NCI-H2196 (cell line): ENCODE data around the gene GPR42.

Experiments used
- DNase-seq: peaks from one replicate; lab custom pipeline; 2025; ENCODE audit not compliant: unreplicated experiment; lab: John Stamatoyannopoulos, UW

GPR42 gene, protein sequence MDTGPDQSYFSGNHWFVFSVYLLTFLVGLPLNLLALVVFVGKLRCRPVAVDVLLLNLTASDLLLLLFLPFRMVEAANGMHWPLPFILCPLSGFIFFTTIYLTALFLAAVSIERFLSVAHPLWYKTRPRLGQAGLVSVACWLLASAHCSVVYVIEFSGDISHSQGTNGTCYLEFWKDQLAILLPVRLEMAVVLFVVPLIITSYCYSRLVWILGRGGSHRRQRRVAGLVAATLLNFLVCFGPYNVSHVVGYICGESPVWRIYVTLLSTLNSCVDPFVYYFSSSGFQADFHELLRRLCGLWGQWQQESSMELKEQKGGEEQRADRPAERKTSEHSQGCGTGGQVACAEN

DNA sequence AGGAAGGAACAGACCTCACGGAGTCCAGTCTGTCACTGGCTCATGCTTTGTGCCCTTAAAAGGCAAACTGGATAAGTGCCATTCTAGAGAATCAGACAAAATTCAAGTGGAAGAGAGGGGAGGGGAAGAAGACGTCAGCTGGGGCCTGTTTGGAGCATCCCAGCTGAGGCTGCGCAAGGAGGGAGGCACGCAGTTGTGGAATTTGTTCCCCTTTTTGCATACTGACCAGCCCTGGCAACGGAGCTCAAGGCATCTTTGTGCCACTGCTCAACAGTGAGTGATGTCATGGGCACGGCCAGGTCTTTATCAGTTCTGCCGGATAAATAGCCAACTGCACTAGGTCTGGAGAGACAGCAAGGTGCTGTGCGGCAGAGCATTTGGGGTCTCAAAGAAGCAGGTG is at the start of gene GPR42:
TSS of gene GPR42 (plus strand) at position 347 of the 400 bp plus-strand sequence. CDS start 292 bp downstream, outside the sequence.
- no peak for DNase-seq

DNA sequence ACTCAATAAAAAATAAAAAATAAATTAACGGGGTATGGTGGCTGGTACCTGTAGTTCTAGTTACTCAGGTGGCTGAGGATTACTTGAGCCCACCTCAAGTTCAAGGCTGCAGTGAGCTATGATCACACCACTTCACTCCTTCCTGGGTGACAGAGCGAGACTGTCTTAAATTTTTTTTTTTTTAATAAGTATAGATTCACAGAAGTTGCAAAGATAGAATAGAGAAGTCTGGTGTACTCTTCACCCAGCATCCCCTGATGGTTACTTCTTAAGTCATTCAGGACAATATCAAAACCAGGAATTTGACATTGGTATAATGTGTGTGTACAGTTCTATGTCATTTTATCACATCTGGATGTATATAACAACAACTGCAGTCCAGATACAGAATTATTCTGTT is 49.6 kb upstream of the GPR42 start:
- no peak for DNase-seq

DNA sequence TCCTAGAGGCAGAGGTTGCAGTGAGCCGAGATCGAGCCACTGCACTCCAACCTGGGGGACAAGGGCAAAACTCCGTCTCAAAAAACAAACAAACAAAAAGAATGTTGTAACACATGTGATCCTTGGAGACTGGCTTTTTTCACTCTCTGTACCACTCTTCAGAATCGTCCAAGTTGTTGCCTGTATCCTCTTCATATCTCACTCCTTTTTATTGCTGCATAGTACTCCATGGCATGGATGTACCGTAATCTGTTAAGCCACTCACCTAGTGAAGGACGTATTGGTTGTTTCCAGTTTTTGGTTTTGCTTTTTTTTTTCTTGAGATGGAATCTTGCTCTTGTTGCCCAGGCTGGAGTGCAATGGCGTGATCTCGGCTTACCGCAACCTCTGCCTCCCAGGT is 48.9 kb upstream of the GPR42 start:
- DNase-seq: no peak

DNA sequence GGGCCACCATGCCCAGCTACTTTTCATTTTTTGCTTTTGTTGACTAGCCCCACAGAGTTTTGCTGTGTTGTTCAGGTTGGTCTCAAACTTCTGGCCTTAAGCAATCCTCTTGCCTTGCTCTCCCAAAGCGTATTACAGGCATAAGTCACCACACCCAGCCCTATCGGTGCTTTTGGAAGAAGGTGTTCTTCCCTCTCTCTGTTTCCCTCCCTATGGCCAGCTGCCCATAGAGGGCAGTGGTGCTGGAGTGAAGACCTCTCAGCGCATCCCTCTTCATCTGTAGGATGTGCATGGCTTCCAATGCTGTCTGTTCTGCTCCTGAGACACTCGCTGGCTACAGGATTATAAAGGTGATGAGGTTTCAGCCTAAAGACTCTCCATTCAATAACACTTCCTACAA is 43.2 kb upstream of the GPR42 start:
- no peak for DNase-seq

DNA sequence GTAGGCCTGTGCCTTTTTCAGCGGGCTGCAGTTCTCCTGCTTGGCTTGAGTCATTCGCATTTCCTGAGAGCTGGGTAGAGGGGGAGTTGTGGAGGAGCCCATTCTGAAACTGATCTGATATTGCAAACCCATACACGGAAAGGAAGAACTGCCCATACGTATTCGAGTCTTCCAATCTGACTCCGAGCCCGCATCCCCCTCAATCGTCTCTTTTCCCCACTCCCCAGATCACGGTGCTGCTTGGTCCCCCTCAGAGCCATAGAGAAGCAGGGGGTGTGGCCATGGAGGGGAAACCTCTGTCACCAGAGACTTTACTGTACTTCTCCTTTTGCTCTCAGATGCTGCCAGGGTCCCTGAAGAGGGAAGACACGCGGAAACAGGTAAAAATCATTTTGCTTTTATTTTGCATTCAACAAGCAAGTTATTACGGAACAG is 42.0 kb upstream of the GPR42 start, which contains the start of gene CD22:
TSS of gene CD22 (plus strand) at position 337 of the 435 bp plus-strand sequence. CDS start 2,854 bp downstream, outside the sequence.
- no peak for DNase-seq

DNA sequence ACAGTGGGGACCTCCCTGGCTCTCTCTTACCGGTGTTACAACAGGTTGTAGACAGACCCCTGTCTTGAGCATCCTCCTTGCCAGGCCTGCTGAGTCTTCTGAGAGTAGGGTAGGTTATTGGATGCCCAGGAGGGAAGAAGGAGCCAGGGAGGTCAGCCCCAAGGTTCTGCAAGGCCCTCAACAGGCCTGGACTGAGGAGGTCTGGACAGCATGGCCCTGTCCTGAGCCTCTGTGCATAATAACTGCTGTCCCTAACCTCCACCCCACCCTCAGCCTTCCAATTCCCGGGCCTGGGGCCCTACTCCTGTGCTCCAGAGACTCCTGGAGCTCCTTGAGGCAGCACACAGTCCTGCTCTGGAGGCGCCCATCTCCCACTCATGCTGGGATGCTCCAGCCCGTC is 41.5 kb upstream of the GPR42 start:
- DNase-seq: no peak

DNA sequence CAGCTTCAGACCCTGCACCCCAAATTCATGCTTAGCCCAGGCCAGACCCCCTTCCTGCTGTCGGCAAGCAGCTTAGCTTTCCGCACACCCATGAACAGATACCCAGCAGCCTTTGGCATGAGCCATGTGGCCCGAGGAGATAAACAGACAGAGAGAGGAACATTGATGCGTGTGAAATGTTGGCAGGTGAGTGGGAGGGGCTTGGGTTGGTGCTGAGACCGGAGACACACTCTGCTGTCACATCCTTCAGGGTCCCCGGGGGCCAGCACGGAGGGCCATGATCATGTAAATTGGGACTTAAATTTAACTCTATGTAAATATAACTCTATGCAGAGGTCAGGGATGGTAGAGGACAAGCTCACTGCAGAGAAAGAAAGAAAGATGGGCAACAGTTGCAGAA is 40.4 kb upstream of the GPR42 start:
- no peak for DNase-seq

DNA sequence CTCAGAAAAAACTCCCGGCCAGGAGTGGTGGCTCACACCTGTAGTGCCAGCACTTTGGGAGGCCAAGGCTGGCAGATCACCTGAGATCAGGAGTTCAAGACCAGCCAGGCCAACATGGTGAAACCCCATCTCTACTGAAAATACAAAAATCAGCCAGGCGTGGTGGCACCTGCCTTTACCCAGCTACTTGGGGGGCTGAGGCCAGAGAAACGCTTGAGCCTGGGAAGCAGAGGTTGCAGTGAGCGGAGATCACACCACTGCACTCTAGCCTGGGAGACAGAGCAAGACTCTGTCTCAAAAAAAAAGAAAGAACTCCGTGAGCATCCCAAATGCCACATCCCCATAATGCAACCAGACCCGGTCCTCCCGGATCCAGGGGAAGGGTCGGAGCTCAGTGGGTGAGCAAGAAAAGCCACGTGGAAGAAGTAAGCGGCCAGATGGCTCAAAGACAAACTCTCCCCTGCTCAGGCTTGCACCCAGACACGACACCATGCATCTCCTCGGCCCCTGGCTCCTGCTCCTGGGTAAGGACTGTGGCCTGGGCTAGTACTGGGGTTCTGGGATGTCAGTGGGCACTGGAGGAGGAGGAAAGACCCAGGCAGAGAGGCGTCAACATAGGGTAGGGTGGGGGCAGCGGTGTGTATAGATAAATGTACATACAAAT is 39.2 kb upstream of the GPR42 start:
- no peak for DNase-seq

DNA sequence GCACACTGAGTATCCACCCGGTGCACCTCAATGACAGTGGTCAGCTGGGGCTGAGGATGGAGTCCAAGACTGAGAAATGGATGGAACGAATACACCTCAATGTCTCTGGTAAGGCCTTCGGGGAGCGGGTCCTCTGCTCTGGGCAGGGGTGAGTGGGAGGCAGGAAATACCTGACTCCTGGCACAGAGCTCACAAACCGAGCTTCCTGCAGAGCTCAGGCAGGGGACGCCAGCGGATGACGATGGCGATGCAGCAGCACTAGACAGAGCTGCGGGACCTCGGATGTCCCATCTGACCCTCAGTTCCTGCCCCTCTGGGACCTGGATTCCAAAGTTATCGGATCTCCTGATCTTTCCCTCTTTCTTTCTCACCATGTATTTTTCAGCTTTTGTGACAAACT is 38.1 kb upstream of the GPR42 start:
- DNase-seq: no peak

DNA sequence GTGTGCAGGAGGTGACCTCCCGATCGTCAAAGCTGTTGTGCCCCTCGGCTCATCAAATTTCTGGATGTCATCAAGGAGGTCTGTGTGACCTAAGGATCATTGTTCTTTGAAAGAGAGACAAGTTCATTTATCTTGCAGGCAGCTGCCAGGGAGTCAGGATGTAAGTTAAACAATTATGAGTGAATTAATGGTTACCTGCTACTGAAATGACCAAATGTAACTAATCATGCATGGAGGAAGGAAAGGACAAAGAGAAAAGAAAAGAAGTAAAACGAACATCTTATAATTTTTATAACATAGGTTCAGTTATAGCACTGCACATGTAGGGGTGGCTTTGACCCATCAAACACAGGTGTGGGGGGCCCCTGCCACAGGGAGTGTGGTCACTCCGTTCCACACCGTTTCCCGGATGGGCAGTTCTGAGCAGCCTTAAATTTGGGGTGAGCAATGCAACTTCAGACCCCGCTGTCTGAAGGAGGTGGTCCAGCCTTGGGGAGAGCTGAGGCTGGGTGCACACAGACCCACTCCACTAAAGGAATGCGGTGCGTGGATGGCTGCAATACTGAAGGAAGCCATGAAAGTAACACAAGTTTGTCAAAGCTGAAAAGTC is 36.6 kb upstream of the GPR42 start:
- DNase-seq: no peak

DNA sequence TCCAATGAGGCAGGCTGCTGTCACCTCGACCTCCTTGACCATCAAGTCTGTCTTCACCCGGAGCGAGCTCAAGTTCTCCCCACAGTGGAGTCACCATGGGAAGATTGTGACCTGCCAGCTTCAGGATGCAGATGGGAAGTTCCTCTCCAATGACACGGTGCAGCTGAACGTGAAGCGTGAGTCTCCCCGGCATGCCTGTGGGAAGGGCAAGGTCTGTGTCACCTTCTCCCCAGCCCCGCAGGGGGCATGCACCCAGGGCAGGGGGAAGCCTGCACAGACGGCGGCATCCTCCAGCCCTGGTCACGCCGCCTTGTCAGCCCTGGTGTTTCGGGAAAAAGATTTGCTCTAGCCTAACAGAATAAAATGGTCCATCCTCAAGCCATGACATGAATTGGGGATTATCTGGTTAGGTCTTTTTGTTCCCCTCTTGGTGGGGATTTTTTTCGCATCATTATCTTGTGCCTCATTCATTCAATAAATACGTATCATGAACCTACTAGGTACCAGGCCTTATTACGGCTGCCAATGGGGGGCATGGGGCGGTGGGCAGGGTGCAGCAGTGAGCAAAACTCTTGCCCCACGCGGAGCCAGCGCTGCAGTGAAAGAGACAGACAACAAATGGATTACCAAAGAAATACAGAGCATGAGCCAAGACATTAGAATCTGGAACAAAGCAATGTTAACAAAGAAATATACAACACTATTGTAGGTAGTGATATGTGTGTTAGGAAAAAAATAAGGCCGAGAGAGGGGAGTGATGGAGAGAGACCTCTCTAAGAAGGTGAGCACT is 34.5 kb upstream of the GPR42 start:
- no peak for DNase-seq

DNA sequence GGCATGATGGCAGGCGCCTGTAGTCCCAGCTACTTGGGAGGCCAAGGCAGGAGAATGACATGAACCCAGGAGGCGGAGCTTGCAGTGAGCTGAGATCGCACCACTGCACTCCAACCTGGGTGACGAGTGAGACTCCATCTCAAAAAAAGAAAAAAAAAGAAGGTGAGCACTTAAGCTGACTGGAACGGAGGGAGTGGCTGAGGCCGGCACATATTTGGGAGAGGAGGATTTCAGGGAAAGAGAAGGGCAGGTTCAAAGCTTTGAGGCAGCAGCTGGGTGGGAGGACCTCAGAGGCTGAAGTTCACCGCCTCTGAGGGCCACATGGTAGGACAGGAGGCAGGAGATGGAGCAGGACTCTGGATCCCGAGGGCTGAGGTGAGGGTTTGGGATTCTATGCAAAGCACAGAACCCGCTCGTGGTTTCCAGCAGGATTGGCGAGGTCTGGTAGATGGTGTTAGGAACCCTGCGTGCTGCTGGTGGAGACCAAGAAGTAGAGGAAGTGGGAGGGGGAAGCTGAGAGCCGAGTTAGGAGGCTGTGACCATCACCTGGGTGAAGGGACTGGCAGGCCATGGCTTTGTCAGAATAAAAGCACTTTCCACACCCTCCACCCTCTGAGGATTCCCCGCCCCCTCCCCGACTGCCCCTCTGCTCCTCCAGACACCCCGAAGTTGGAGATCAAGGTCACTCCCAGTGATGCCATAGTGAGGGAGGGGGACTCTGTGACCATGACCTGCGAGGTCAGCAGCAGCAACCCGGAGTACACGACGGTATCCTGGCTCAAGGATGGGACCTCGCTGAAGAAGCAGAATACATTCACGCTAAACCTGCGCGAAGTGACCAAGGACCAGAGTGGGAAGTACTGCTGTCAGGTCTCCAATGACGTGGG is 33.5 kb upstream of the GPR42 start:
- DNase-seq: no peak

DNA sequence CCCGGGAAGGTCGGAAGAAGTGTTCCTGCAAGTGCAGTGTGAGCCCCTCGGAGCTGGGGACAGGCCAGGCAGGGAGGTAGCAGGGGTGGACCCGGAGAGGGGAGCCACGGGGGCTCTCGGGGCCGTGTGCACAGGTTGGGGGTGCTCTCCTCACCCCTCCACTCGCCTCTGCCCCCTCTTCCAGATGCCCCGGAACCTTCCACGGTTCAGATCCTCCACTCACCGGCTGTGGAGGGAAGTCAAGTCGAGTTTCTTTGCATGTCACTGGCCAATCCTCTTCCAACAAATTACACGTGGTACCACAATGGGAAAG is 32.9 kb upstream of the GPR42 start:
- no peak for DNase-seq

DNA sequence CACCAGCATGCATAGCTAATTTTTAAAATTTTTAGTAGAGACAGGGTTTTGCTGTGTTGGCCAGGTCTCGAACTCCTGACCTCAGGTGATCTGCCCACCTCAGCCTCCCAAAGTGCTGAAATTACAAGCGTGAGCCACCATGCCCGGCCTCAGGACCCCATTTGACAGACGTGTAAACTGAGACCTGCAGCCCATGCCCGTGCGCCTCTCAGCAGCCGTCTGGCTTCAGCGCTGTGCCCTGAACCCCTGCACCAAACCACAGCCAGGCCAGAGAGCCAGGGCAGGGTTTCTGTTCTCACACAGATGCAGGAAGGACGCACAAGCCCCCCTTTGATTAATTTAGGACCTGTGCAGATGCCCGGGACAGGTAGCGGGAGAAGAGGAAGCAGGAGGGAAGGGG is 30.4 kb upstream of the GPR42 start:
- no peak for DNase-seq

DNA sequence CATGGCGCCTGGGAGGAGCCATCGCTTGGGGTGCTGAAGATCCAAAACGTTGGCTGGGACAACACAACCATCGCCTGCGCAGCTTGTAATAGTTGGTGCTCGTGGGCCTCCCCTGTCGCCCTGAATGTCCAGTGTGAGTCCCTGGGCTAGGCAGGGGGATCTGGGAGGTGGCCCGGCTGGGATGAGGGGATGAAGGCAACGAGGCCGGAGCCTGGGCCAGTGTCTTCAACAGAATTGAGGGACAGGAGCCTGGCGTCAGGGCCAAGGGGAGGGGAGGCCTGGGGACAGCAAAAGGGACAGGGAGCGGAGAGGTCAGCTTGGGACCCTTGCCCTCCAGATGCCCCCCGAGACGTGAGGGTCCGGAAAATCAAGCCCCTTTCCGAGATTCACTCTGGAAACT is 29.9 kb upstream of the GPR42 start:
- DNase-seq: no peak

DNA sequence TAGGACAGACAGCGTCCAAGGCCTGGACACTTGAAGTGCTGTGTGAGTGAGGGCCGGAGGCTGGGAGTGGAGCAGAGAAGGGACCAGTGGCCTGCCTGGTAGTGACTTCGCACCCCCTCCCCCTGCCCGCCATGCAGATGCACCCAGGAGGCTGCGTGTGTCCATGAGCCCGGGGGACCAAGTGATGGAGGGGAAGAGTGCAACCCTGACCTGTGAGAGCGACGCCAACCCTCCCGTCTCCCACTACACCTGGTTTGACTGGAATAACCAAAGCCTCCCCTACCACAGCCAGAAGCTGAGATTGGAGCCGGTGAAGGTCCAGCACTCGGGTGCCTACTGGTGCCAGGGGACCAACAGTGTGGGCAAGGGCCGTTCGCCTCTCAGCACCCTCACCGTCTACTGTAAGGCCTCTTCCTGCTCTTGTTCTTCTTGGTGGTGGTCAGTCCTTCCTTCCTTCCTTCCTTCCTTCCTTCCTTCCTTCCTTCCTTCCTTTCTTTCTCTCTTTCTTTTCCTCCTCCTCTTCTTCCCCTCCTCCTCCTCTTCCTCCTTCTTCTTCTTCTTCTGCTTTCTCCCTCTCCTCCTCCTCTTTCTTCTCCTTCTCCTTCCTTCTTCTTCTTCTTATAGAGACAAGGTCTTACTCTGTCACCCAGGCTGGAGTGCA is 29.2 kb upstream of the GPR42 start:
- no peak for DNase-seq

DNA sequence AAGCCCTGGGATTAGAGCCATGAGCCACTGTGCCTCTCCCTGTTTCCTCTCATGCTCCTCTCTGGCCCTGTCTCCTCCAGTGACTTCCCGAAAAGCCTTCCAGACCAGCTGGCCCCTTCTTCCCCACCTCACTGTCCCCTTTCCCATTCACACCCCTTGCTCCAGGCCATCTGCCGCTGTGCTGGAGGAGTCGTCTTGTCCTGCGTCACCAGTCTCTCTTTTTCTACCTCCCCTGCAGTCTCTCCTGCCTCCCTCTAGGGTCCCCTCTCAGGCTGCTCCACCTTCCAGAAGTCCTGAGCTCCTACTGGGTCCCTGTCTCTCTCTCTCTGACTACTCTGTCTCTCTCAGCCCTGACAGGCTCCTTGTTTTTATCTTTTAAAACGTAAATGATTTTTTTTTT is 28.4 kb upstream of the GPR42 start:
- no peak for DNase-seq

DNA sequence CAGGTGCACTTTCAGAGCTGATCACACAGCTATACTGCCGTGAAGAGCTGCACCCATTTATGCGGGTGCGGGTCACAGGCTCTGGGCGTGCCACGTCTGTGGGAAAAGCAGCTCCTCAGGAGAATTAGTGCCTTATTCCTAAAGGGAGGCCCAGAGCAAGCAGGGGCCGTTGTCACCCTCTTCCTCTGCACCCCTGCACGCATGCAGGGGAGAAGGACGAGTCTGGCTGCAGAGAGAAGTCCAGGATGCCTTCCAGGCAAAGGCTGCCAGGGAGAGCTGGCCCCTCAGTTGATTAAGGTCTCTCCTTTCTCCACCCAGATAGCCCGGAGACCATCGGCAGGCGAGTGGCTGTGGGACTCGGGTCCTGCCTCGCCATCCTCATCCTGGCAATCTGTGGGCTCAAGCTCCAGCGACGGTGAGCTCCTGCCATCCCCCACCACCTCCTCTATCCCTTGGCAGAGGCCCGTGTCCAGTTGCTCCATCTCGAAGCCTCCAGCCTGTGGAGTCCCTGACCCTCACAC is 26.3 kb upstream of the GPR42 start:
- no peak for DNase-seq

DNA sequence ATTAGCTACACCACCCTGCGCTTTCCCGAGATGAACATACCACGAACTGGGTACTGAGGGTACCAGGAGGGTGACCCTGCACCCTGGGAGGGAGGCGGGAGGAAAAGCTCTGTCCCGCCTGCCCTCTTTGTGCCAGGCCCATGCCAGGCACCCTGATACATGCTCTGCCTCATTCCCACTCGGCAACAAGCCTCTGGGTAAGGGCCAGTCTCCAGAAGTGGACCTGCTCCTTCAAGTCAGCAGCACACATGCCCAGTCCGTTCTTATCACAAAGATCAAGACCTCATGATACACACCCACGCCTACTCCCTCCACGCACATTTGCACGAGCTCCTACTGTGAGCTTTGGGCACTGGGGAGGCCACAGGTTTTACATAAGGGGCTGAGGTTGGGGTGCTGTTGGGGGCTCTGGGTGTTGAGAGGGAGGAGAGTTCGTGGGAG is 25.2 kb upstream of the GPR42 start:
- DNase-seq: no peak
